Calu3 (cell line): Measurements from ENCODE around the gene CALCOCO1. TPM values are rescaled to one million over a fixed set of nuclear protein-coding genes. Genes with fewer than 3 reads are reported as not detected.
"Not testable (repeated sequence)": the region's sequence is repeated elsewhere in the genome, so short reads cannot be mapped to it uniquely, and the experiment has no call there.

Source experiments
- BruUV-seq: library from RNA; stranded (reverse); fragments of 400-500 nt; replicated peaks from 2 replicates; lab custom pipeline; 2021; lab: Mats Ljungman, UMichigan
- CTCF ChIA-PET: fragments of 300-600 bp; sonication (Branson Sonifier 250); formaldehyde crosslinking; loops from one replicate; lab custom pipeline; 2022; ENCODE audit warnings: antibody characterized with exemption; lab: Charles Lee
- DNase-seq: peaks from one replicate; pipeline ENCODE4 v3.0.0; 2022
- H3K27ac Mint-ChIP-seq: one replicate; pipeline ENCODE4 v1.8.0; 2022; ENCODE audit warnings: mixed read lengths; ENCODE audit not compliant: unreplicated experiment
- H3K27me3 Mint-ChIP-seq: one replicate; pipeline ENCODE4 v1.8.0; 2022; ENCODE audit warnings: mixed read lengths; ENCODE audit not compliant: unreplicated experiment
- H3K36me3 Mint-ChIP-seq: one replicate; pipeline ENCODE4 v1.8.0; 2022; ENCODE audit warnings: mild to moderate bottlenecking, moderate library complexity, mixed read lengths; ENCODE audit not compliant: insufficient read depth, unreplicated experiment
- H3K4me1 Mint-ChIP-seq: one replicate; pipeline ENCODE4 v1.8.0; 2022; ENCODE audit warnings: mild to moderate bottlenecking, low read depth, mixed read lengths; ENCODE audit not compliant: unreplicated experiment
- H3K4me3 Mint-ChIP-seq: one replicate; pipeline ENCODE4 v1.8.0; 2022; ENCODE audit warnings: mild to moderate bottlenecking, low read depth, moderate library complexity, mixed read lengths; ENCODE audit not compliant: unreplicated experiment
- H3K9me3 Mint-ChIP-seq: one replicate; pipeline ENCODE4 v1.8.0; 2022; ENCODE audit warnings: low read depth, mixed read lengths; ENCODE audit not compliant: unreplicated experiment
- CTCF ChIP-seq: fragments of 200-600 bp; IDR thresholded peaks from one replicate; pipeline ENCODE4 v1.8.0; 2022; ENCODE audit warnings: antibody characterized with exemption; ENCODE audit not compliant: unreplicated experiment
- intact Hi-C: fragments of 100-400 bp; cut with micrococcal nuclease; formaldehyde crosslinking; loops from one replicate; pipeline ENCODE4 v1.10.0; 2022; ENCODE audit not compliant: unreplicated experiment
- total RNA-seq: library from RNA; stranded (reverse); gene quantifications from 2 replicates; pipeline ENCODE4 v1.2.3, GENCODE V29; 2022

The CALCOCO1 gene
- total RNA-seq, 1 experiment from 2014 or later: 42.1 TPM

GRCh38 chr12:53686436-53686835 is 40.8 kb downstream of the CALCOCO1 start:
- BruUV-seq: no TSS peak
- intact Hi-C loops: no loop called here
- no peak for DNase-seq
- no peak overlapping the region for H3K27ac Mint-ChIP-seq
- CTCF ChIA-PET: no interaction called here
- no peak overlapping the region for H3K4me3 Mint-ChIP-seq
- peaks cover 73% of the 10 kb centered on the region for H3K27me3 Mint-ChIP-seq
- H3K9me3 Mint-ChIP-seq: no peaks in the 10 kb centered on the region
- no peak for TF ChIP-seq CTCF
- H3K4me1 Mint-ChIP-seq: no peaks in the 10 kb centered on the region
- no peaks in the 10 kb centered on the region for H3K36me3 Mint-ChIP-seq

- Mint-ChIP-seq H3K4me1 (no peaks in the 10 kb centered on the region), H3K9me3 (no peaks in the 10 kb centered on the region), H3K27me3 (peaks cover 61% of the 10 kb centered on the region), H3K36me3 (no peaks in the 10 kb centered on the region), H3K27ac (no peak overlapping the region), H3K4me3 (no peak overlapping the region)
- DNase-seq: no peak
- BruUV-seq: no TSS peak
- TF ChIP-seq CTCF: no peak
- intact Hi-C loops: no loop called here
- CTCF ChIA-PET: no interaction called here
These were observed 42.5 kb downstream of the CALCOCO1 start for GRCh38 chr12:53684654-53685220.

DNA sequence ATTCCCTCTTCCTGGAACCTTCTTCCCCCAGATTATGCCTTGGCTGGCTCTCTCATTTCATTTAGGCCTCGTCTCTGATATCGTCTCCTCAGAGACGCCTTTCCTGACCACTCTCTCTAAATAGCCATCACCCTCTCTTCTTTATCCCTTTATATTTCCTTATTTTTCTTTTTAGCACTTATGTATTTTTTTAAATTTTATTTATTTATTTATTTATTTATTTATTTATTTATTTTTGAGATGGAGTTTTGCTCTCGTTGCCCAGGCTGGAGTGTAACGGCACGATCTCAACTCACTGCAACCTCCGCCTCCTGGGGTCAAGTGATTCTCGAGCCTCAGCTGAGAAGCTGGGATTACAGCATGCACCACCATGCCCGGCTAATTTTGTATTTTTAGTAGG is 43.3 kb downstream of the CALCOCO1 start:
- Mint-ChIP-seq H3K27ac (no peak overlapping the region), H3K36me3 (no peaks in the 10 kb centered on the region), H3K9me3 (no peaks in the 10 kb centered on the region), H3K27me3 (peaks cover 61% of the 10 kb centered on the region), H3K4me3 (no peak overlapping the region), H3K4me1 (no peaks in the 10 kb centered on the region)
- CTCF ChIA-PET: no interaction called here
- no peak for TF ChIP-seq CTCF
- BruUV-seq: no TSS peak
- intact Hi-C loops: no loop called here
- DNase-seq: no peak

DNA sequence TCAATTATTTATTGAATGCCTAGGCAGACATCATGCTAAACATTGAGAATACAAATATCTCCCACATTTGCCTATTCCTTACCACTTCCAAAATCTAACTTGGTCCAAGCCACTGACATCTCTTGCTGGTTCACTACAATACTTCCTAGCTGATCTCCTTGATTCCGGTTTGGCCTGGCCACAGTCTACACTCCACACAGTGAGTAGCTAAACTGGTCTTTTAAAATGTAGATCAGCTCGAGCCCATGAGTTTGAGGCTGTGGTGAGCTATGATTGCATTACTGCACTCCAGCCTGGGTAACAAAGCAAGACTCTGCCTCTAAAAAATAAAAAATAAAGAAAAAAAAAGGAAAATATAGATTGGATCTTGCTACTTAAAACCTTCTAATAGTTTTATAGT is 43.8 kb downstream of the CALCOCO1 start:
- Mint-ChIP-seq H3K36me3 (no peaks in the 10 kb centered on the region), H3K4me3 (no peak overlapping the region), H3K9me3 (no peaks in the 10 kb centered on the region), H3K27ac (no peak overlapping the region), H3K4me1 (no peaks in the 10 kb centered on the region), H3K27me3 (peaks cover 61% of the 10 kb centered on the region)
- no TSS peak for BruUV-seq
- CTCF ChIA-PET: no interaction called here
- TF ChIP-seq CTCF: no peak
- no peak for DNase-seq
- intact Hi-C loops: no loop called here

DNA sequence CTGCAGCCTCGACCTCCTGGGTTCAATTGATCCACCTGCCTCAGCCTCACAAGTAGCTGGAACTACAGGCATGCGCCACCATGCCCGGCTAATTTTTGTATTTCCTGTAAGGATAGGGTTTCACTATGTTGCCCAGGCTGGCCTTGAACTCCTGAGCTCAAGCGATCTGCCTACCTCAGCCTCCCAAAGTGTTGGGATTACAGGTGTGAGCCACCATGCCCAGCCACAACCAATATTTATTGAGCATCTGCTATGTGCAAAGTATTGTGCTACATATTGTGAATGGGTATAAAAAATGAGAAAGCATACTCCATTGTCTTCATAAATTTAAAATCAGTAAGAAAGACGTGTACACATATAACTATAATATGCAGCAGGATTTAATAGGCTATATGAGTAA is 47.2 kb downstream of the CALCOCO1 start:
- H3K4me1 Mint-ChIP-seq, intact Hi-C loops, H3K27ac Mint-ChIP-seq, BruUV-seq, DNase-seq, H3K9me3 Mint-ChIP-seq, H3K4me3 Mint-ChIP-seq: not testable (repeated sequence)
- Mint-ChIP-seq H3K36me3 (peaks cover 16% of the 10 kb centered on the region), H3K27me3 (peaks cover 46% of the 10 kb centered on the region)
- CTCF ChIA-PET: interaction anchor here (1.3 kb wide), 1 partner anchor 9 kb away, joined by 4 read pairs; no protein-coding TSS in a partner anchor
